CD14-positive monocyte (primary cell): ENCODE data around the gene PDZD7. TPM values are rescaled to one million over a fixed set of nuclear protein-coding genes. Genes with fewer than 3 reads are reported as not detected.
A peak's percentile ranks its signal among the peaks of the same experiment; 100 is the strongest.

Source experiments
- DNase-seq, 3 donors: peaks; one replicate each; pipeline ENCODE4 v3.0.0-alpha.2; 2011 to 2022
- H2AFZ ChIP-seq: 2 replicates; pipeline ENCODE4 v1.6.0; 2012; ENCODE audit warnings: mild to moderate bottlenecking, low read depth, low read length, inconsistent platforms; ENCODE audit not compliant: insufficient read depth, poor library complexity, severe bottlenecking
- H3K27ac ChIP-seq, 2 donors: 1 replicate in 1 of 2; 2 replicates in 1 of 2; pipeline ENCODE4 v1.5.1; 2012 to 2013; ENCODE audit warnings: low read length in 2 of 2, control low read depth in 1 of 2, inconsistent platforms in 1 of 2, low read depth in 1 of 2, mild to moderate bottlenecking in 1 of 2
- H3K27me3 ChIP-seq, 2 donors: one replicate each; pipeline versions ENCODE4 v1.6.0 to v1.6.1; 2011 to 2013; ENCODE audit warnings: low read length in 2 of 2; ENCODE audit not compliant: control insufficient read depth in 2 of 2, insufficient read depth in 2 of 2
- H3K36me3 ChIP-seq, 2 donors: replicated peaks in 1 of 2; 1 replicate in 1 of 2; 2 replicates in 1 of 2; pipeline versions ENCODE4 v1.5.1 to v1.6.1; 2012 to 2013; ENCODE audit warnings: low read length in 2 of 2, control low read depth in 1 of 2, inconsistent platforms in 1 of 2, mild to moderate bottlenecking in 1 of 2; ENCODE audit not compliant: insufficient read depth in 2 of 2, control insufficient read depth in 1 of 2
- H3K4me1 ChIP-seq, 2 donors: 1 replicate in 1 of 2; 2 replicates in 1 of 2; pipeline versions ENCODE4 v1.5.1 to v1.6.1; 2012 to 2013; ENCODE audit warnings: low read length in 2 of 2, control low read depth in 1 of 2, inconsistent platforms in 1 of 2, mild to moderate bottlenecking in 1 of 2, moderate library complexity in 1 of 2; ENCODE audit not compliant: insufficient read depth in 2 of 2, control insufficient read depth in 1 of 2
- H3K4me2 ChIP-seq: replicated peaks from 2 replicates; pipeline ENCODE3; 2012; ENCODE audit warnings: low read length, moderate library complexity, mild to moderate bottlenecking; ENCODE audit not compliant: poor library complexity, severe bottlenecking; ENCODE audit errors: extremely low read depth
- H3K4me3 ChIP-seq, 3 experiments: fragments of 200-600 bp in 1 of 3; sonication (generic) in 1 of 3; replicated peaks in 1 of 3; 1 replicate in 2 of 3; 2 replicates in 1 of 3; pipeline ENCODE4 v1.5.1; 2011 to 2013; ENCODE audit warnings: low read length in 3 of 3, mild to moderate bottlenecking in 3 of 3, control low read depth in 2 of 3, low read depth in 2 of 3, inconsistent platforms in 1 of 3, moderate library complexity in 1 of 3
- H3K79me2 ChIP-seq: 2 replicates; pipeline ENCODE4 v1.6.0; 2012; ENCODE audit warnings: mild to moderate bottlenecking, control low read depth, inconsistent platforms, low read length, moderate library complexity; ENCODE audit not compliant: insufficient read depth
- H3K9ac ChIP-seq: 2 replicates; pipeline ENCODE4 v1.6.0; 2017; ENCODE audit warnings: low read length, mild to moderate bottlenecking; ENCODE audit not compliant: insufficient read depth, poor library complexity, severe bottlenecking
- H3K9me3 ChIP-seq, 2 donors: replicated peaks in 1 of 2; 1 replicate in 1 of 2; 2 replicates in 1 of 2; pipeline versions ENCODE4 v1.5.1 to v1.6.1; 2012 to 2013; ENCODE audit warnings: low read length in 2 of 2, control low read depth in 1 of 2; ENCODE audit not compliant: control insufficient read depth in 1 of 2, insufficient read depth in 1 of 2
- H4K20me1 ChIP-seq: 2 replicates; pipeline ENCODE4 v1.6.0; 2012; ENCODE audit warnings: mild to moderate bottlenecking, low read length, control low read depth, moderate library complexity; ENCODE audit not compliant: insufficient read depth
- H3K27ac Mint-ChIP-seq, 7 donors: one replicate each; pipeline ENCODE4 v1.8.0; 2020; ENCODE audit warnings: mild to moderate bottlenecking in 7 of 7, mixed read lengths in 7 of 7, moderate library complexity in 6 of 7, inconsistent platforms in 2 of 7
- H3K27me3 Mint-ChIP-seq, 3 donors: one replicate each; pipeline ENCODE4 v1.8.0; 2021 to 2022; ENCODE audit warnings: low read depth in 3 of 3, mild to moderate bottlenecking in 3 of 3, mixed read lengths in 3 of 3, moderate library complexity in 3 of 3, inconsistent platforms in 1 of 3
- H3K36me3 Mint-ChIP-seq, 2 donors: one replicate each; pipeline ENCODE4 v1.8.0; 2020; ENCODE audit warnings: mixed read lengths in 2 of 2, inconsistent platforms in 1 of 2, mild to moderate bottlenecking in 1 of 2
- H3K4me1 Mint-ChIP-seq: one replicate; pipeline ENCODE4 v1.8.0; 2020; ENCODE audit warnings: mild to moderate bottlenecking, mixed read lengths
- H3K4me3 Mint-ChIP-seq, 2 donors: one replicate each; pipeline ENCODE4 v1.8.0; 2020; ENCODE audit warnings: mild to moderate bottlenecking in 2 of 2, mixed read lengths in 2 of 2, moderate library complexity in 1 of 2
- H3K9me3 Mint-ChIP-seq, 7 donors: one replicate each; pipeline ENCODE4 v1.8.0; 2020 to 2022; ENCODE audit warnings: mixed read lengths in 7 of 7, mild to moderate bottlenecking in 6 of 7, moderate library complexity in 6 of 7, inconsistent platforms in 2 of 7
- CTCF ChIP-seq: fragments of 200-600 bp; IDR thresholded peaks from one replicate; pipeline ENCODE4 v1.8.0; 2022; ENCODE audit warnings: antibody characterized with exemption, mild to moderate bottlenecking
- WGBS: methylation state at CpG from one replicate; pipeline ENCODE4 v1.1.5; 2013; ENCODE audit warnings: missing lambda C conversion rate; ENCODE audit not compliant: insufficient coverage; 5-methylcytosine and 5-hydroxymethylcytosine counted together
- intact Hi-C, 2 donors: fragments of 100-400 bp; cut with micrococcal nuclease; formaldehyde crosslinking; loops; one replicate each; pipeline versions ENCODE4 v1.15.0 to v1.15.1; 2023
- polyA plus RNA-seq, 3 donors: library from polyadenylated mRNA; depleted of rRNA in 1 of 3; unstranded in 2 of 3; stranded (reverse) in 1 of 3; fragments of 300-500 nt in 2 of 3; fragments of >200 nt in 1 of 3; fragmentation: Illumina TruSeq in 2 of 3; gene quantifications; 1 replicate in 2 of 3; 2 replicates in 1 of 3; pipeline ENCODE4 v1.2.3, GENCODE V29; 2012 to 2021

PDZD7 gene
- polyA plus RNA-seq, 3 donors = 0.73 TPM; not detected in 2

DNA sequence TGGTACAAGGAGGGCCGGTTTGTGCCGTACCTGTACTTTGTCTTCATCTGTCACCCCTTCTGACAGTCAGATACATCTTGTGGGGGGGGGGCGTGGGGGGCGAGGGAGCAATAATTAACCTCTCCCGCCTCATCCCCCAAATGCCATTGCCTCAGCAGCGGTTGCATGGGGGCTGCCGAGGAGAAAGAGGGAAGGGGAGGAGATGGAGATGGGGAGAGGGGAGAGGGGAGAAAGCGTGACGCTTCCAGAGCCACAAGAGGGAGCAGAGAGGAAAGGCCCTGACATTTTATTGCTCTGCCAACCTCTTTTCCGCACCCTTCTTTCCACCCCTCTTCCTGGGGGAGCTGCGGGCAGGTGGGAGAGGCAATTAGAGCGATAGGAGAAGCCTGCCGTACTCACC is 42.7 kb upstream of the PDZD7 start:
- no peaks in the 10 kb centered on the region for H3K36me3 ChIP-seq
- TF ChIP-seq CTCF = no peak
- no peak overlapping the region for H3K9ac ChIP-seq
- H3K79me2 ChIP-seq = no peaks in the 10 kb centered on the region
- no CpG with 5 or more reads among the region's 13 CpGs for WGBS
- intact Hi-C loops = no loop called here
- Mint-ChIP-seq H3K36me3 (peaks cover 5 to 6% of the 10 kb centered on the region in 2 donors), H3K27me3 (peaks cover 30 to 45% (median 39%) of the 10 kb centered on the region in 3 donors), H3K4me1 (peaks cover 41% of the 10 kb centered on the region), H3K27ac (peak overlapping the region in 3 of 7 donors; percentile 87 to 97 (median 94)), H3K4me3 (peak overlapping the region in 1 of 2 donors; percentile 83), H3K9me3 (peaks cover 0 to 6% (median 0%) of the 10 kb centered on the region in 7 donors)
- H3K9me3 ChIP-seq = no peaks in the 10 kb centered on the region
- peak overlapping the region; percentile 42 for H2AFZ ChIP-seq
- no peak for DNase-seq
- H4K20me1 ChIP-seq = no peaks in the 10 kb centered on the region
- peaks cover 30 to 40% of the 10 kb centered on the region in 2 donors for H3K27me3 ChIP-seq
- peaks cover 35 to 45% of the 10 kb centered on the region in 2 donors for H3K4me1 ChIP-seq
- H3K4me2 ChIP-seq = no peak overlapping the region
- H3K27ac ChIP-seq = no peak overlapping the region
- H3K4me3 ChIP-seq = no peak overlapping the region

DNA sequence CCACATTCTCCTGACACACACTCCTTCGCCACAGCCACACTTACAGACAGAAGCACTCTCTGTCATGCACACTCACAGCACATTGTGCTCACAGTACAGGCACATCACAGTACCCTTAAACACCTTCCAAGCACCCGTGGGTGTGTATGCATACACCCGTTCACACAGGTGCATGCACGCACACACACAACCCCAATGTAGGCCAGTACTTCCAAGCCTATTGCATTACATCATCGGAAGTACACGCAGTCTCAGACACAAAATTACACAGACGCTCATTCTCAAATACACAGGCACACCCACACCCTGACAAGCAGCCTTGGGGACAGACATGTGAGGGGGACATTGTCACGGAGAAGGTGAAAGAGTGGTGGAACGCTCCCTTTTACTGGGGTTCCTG is 42.0 kb upstream of the PDZD7 start:
- Histone ChIP-seq H3K9ac (no peak overlapping the region), H3K79me2 (no peaks in the 10 kb centered on the region), H3K4me2 (peak overlapping the region; percentile 46), H3K27ac (peak overlapping the region in 1 of 2 donors; percentile 96), H3K27me3 (peaks cover 27 to 35% of the 10 kb centered on the region in 2 donors), H4K20me1 (no peaks in the 10 kb centered on the region), H3K9me3 (no peaks in the 10 kb centered on the region), H3K4me1 (peaks cover 35 to 45% of the 10 kb centered on the region in 2 donors), H3K4me3 (no peak overlapping the region), H2AFZ (peak overlapping the region; percentile 6), H3K36me3 (no peaks in the 10 kb centered on the region)
- peaks cover 5 to 6% of the 10 kb centered on the region in 2 donors for H3K36me3 Mint-ChIP-seq
- peaks cover 0 to 6% (median 0%) of the 10 kb centered on the region in 7 donors for H3K9me3 Mint-ChIP-seq
- 89% methylated on average over 6 of the region's 9 CpGs for WGBS
- H3K27me3 Mint-ChIP-seq = peaks cover 26 to 39% (median 34%) of the 10 kb centered on the region in 3 donors
- no peak for DNase-seq
- H3K4me3 Mint-ChIP-seq = peak overlapping the region in 1 of 2 donors; percentile 56
- H3K4me1 Mint-ChIP-seq = peaks cover 41% of the 10 kb centered on the region
- no peak for TF ChIP-seq CTCF
- H3K27ac Mint-ChIP-seq = peak overlapping the region; percentile 94 to 99 (median 97)
- intact Hi-C loops = no loop called here
